ENCODE measurements around the gene PHC1.

Gene PHC1

GRCh38 chr12:8950702-8951478 is 36.6 kb downstream of the PHC1 start:
- no peak for DNase-seq

GRCh38 chr12:8951744-8952143 is 37.4 kb downstream of the PHC1 start:
- no peak for DNase-seq

GRCh38 chr12:8953773-8954402 is 39.6 kb downstream of the PHC1 start:
- no peak for DNase-seq

- no peak for DNase-seq
These were observed 41.8 kb downstream of the PHC1 start for GRCh38 chr12:8956073-8956472.

- DNase-seq = no peak
These were observed 42.5 kb downstream of the PHC1 start for GRCh38 chr12:8956772-8957171.

- no peak for DNase-seq
These were observed 43.3 kb downstream of the PHC1 start for GRCh38 chr12:8957561-8957960.

GRCh38 chr12:8958066-8958465 is 43.8 kb downstream of the PHC1 start:
- no peak for DNase-seq

GRCh38 chr12:8960176-8960575 is 45.9 kb downstream of the PHC1 start:
- DNase-seq = no peak

- no peak for DNase-seq
These were observed 54.5 kb downstream of the PHC1 start for GRCh38 chr12:8968761-8969160.

GRCh38 chr12:8969861-8970411 is 55.6 kb downstream of the PHC1 start:
- no peak for DNase-seq

GRCh38 chr12:8970432-8970831 is 56.1 kb downstream of the PHC1 start:
- DNase-seq = no peak

- DNase-seq = no peak
These were observed 65.8 kb downstream of the PHC1 start for GRCh38 chr12:8980137-8980536.

GRCh38 chr12:8985213-8985754 is 71.0 kb downstream of the PHC1 start:
- DNase-seq = no peak

- no peak for DNase-seq
These were observed 72.9 kb downstream of the PHC1 start for GRCh38 chr12:8987163-8987562.

GRCh38 chr12:8987685-8988084 is 73.4 kb downstream of the PHC1 start:
- no peak for DNase-seq

- DNase-seq = no peak
These were observed 75.1 kb downstream of the PHC1 start, which contains the start of gene KLRG1 for GRCh38 chr12:8989413-8989812. KLRG1 (plus strand) TSS chr12:8989546; CDS start chr12:8989636, 90 bp downstream.
